OCI-LY1 (cell line): ENCODE data around the gene SLC16A1.

ENCODE experiments used
- H2AFZ ChIP-seq: fragments of 200-600 bp; sonication (generic), shearing (Covaris generic); 2 replicates; pipeline ENCODE4 v1.6.0; 2014; ENCODE audit warnings: antibody characterized with exemption, mild to moderate bottlenecking, low read length
- H3F3A ChIP-seq: fragments of 200-600 bp; sonication (generic), shearing (Covaris generic); 2 replicates; pipeline ENCODE4 v1.6.0; 2014; ENCODE audit warnings: mild to moderate bottlenecking, antibody characterized with exemption, low read length, moderate library complexity; ENCODE audit not compliant: insufficient read depth
- H3K27ac ChIP-seq: fragments of 200-600 bp; sonication (generic); 2 replicates; pipeline ENCODE4 v1.5.1; 2014; ENCODE audit warnings: low read length, mixed run types, mild to moderate bottlenecking, low read depth; ENCODE audit not compliant: poor library complexity, severe bottlenecking
- H3K27me3 ChIP-seq: fragments of 200-600 bp; sonication (generic); 2 replicates; pipeline ENCODE4 v1.6.0; 2014; ENCODE audit warnings: antibody characterized with exemption, mild to moderate bottlenecking, low read length, moderate library complexity; ENCODE audit not compliant: insufficient read depth
- H3K36me3 ChIP-seq: fragments of 200-600 bp; sonication (generic); 2 replicates; pipeline ENCODE4 v1.6.1; 2014; ENCODE audit warnings: mild to moderate bottlenecking, antibody characterized with exemption, low read length, moderate library complexity, mixed read lengths; ENCODE audit not compliant: insufficient read depth
- H3K4me1 ChIP-seq: fragments of 200-600 bp; sonication (generic); 2 replicates; pipeline ENCODE4 v1.5.1; 2014; ENCODE audit warnings: mild to moderate bottlenecking, low read length, moderate library complexity; ENCODE audit not compliant: insufficient read depth, severe bottlenecking
- H3K4me2 ChIP-seq: fragments of 200-600 bp; sonication (generic), shearing (Covaris generic); 2 replicates; pipeline ENCODE4 v1.6.1; 2014; ENCODE audit warnings: low read length
- H3K4me3 ChIP-seq: fragments of 200-600 bp; sonication (generic); 2 replicates; pipeline ENCODE4 v1.5.1; 2014; ENCODE audit warnings: low read length, low read depth, mild to moderate bottlenecking, mixed read lengths; ENCODE audit not compliant: poor library complexity, severe bottlenecking
- H3K79me2 ChIP-seq: fragments of 200-600 bp; shearing (Covaris generic); 2 replicates; pipeline ENCODE4 v1.6.1; 2016; ENCODE audit warnings: mixed run types, low read length, mixed read lengths; ENCODE audit not compliant: insufficient read depth
- H3K9ac ChIP-seq: fragments of 200-600 bp; sonication (generic), shearing (Covaris generic); 2 replicates; pipeline ENCODE4 v1.6.1; 2014; ENCODE audit warnings: mild to moderate bottlenecking, low read length, mixed read lengths
- H3K9me2 ChIP-seq: fragments of 200-600 bp; sonication (generic), shearing (Covaris generic); 2 replicates; pipeline ENCODE4 v1.6.1; 2014; ENCODE audit warnings: low read depth, mild to moderate bottlenecking, low read length, mixed read lengths
- H3K9me3 ChIP-seq: fragments of 200-600 bp; shearing (Covaris generic); 2 replicates; pipeline ENCODE4 v1.6.1; 2014; ENCODE audit warnings: low read length, mixed read lengths
- H4K20me1 ChIP-seq: fragments of 200-600 bp; sonication (generic), shearing (Covaris generic); 2 replicates; pipeline ENCODE4 v1.6.0; 2016; ENCODE audit warnings: mild to moderate bottlenecking, low read length; ENCODE audit not compliant: insufficient read depth
- CTCF ChIP-seq: fragments of 200-600 bp; sonication (generic), shearing (Covaris generic); IDR thresholded peaks from 2 replicates; pipeline ENCODE4 v1.5.1; 2017; ENCODE audit warnings: mild to moderate bottlenecking, antibody characterized with exemption, low read length, moderate library complexity, mixed read lengths
- EZH2 ChIP-seq: fragments of 200-600 bp; sonication (generic), shearing (Covaris generic); IDR thresholded peaks from 2 replicates; pipeline ENCODE4 v1.8.0; 2017; ENCODE audit warnings: borderline replicate concordance, mixed run types, mild to moderate bottlenecking, antibody characterized with exemption, low read length, moderate library complexity, mixed read lengths

Gene SLC16A1

DNA sequence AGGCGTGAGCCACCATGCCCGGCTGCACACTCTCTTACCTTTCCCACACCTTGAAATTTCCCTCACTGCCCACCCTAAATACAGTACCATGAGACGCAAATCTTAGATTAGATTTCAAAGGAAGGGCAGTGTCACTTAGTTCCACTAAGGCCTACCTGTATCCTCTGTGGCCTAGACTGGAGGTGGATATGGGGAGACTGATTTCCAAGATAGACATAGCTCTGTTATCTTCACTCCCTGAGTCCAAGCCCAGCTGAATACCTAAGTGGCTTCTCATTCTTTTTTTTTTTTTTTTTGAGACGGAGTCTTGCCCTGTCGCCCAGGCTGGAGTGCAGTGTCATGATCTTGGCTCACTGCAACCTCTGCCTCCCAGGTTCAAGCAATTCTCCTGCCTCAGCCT is 89.0 kb downstream of the SLC16A1 start:
- Histone ChIP-seq H3K27me3 (no peaks in the 10 kb centered on the region), H3K79me2 (no peaks in the 10 kb centered on the region), H3K36me3 (no peaks in the 10 kb centered on the region), H3K4me1 (no peaks in the 10 kb centered on the region), H3K4me3 (no peak overlapping the region), H3K9me3 (no peaks in the 10 kb centered on the region), H3K9ac (no peak overlapping the region), H3K27ac (no peak overlapping the region), H3F3A (no peaks in the 10 kb centered on the region), H3K9me2 (no peaks in the 10 kb centered on the region), H3K4me2 (no peak overlapping the region), H2AFZ (no peak overlapping the region), H4K20me1 (no peaks in the 10 kb centered on the region)
- no peak for TF ChIP-seq CTCF
- no peak for TF ChIP-seq EZH2

DNA sequence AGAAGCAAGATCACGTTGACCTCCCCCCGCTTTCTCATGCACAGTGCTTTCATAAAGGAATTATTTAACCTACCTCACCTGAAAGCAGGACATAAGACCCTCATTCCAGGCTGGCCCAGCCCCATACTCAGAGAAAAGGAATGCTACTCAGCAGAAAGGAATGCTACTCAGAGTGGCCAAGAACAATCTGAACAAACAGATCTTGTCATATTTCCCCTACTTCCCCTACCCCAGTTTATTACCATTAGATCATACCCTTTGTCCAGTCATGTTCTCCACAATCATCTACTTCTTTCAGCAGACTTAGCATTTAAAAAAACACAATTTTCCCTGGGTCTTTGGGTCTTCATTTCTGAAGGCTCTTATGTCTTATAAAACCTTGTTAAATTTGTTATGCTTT is 89.8 kb downstream of the SLC16A1 start:
- no peaks in the 10 kb centered on the region for H3K9me2 ChIP-seq
- no peaks in the 10 kb centered on the region for H3K4me1 ChIP-seq
- H3K4me2 ChIP-seq, result no peak overlapping the region
- no peak overlapping the region for H2AFZ ChIP-seq
- TF ChIP-seq EZH2, result no peak
- no peak for TF ChIP-seq CTCF
- H3K79me2 ChIP-seq, result no peaks in the 10 kb centered on the region
- H3K9ac ChIP-seq, result no peak overlapping the region
- H3K27me3 ChIP-seq, result no peaks in the 10 kb centered on the region
- no peaks in the 10 kb centered on the region for H4K20me1 ChIP-seq
- no peak overlapping the region for H3K27ac ChIP-seq
- no peaks in the 10 kb centered on the region for H3K9me3 ChIP-seq
- H3F3A ChIP-seq, result no peaks in the 10 kb centered on the region
- H3K36me3 ChIP-seq, result no peaks in the 10 kb centered on the region
- H3K4me3 ChIP-seq, result no peak overlapping the region

DNA sequence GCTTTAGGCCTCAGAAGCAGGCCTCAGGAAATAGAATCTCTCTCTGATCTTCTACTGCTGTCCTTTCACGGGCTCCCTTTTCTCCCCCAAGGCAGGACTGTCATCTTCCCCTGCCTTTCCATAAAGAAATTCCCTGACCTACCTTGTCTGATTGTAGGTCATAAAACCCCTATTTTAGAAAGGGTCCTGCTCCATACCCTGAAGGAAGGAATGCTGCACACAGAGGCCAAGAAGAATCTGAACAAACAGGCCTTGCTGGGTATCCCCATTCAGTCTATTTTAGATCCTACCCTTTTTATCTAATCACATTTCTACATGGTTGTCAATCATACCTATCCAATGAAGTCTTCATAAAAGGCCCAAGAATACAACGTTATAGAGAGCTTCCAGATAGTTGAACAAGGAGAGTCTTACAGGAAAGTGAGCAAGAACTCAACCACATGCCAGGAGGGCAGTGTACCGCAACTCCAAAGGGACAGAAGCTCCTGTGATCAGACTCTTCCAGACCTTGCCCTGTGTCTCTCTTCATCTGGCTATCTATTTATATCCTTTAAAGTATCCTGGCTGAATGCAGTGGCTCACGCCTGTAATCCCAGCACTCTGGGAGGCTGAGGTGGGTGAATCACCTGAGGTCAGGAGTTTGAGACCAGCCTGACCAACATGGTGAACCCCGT is 93.1 kb downstream of the SLC16A1 start:
- TF ChIP-seq EZH2 (no peak), CTCF (no peak)
- H3K9me2 ChIP-seq, result no peaks in the 10 kb centered on the region
- no peak overlapping the region for H3K4me3 ChIP-seq
- H2AFZ ChIP-seq, result no peak overlapping the region
- no peaks in the 10 kb centered on the region for H3K9me3 ChIP-seq
- H3K4me1 ChIP-seq, result no peaks in the 10 kb centered on the region
- H3K27ac ChIP-seq, result no peak overlapping the region
- H4K20me1 ChIP-seq, result no peaks in the 10 kb centered on the region
- H3K79me2 ChIP-seq, result no peaks in the 10 kb centered on the region
- no peak overlapping the region for H3K9ac ChIP-seq
- no peaks in the 10 kb centered on the region for H3F3A ChIP-seq
- no peaks in the 10 kb centered on the region for H3K27me3 ChIP-seq
- H3K36me3 ChIP-seq, result no peaks in the 10 kb centered on the region
- H3K4me2 ChIP-seq, result no peak overlapping the region
